Cardiac septum (tissue), 1 donor: ENCODE measurements around the gene SCN8A. TPM values are rescaled to one million over a fixed set of nuclear protein-coding genes. Genes with fewer than 3 reads are reported as not detected.

Source experiments
- total RNA-seq: library from RNA; stranded (reverse); fragmentation: NEBNext Ultra II Directional; extraction: Animal tissue kit (Norgen Biotek cat#: 25700); gene quantifications from one replicate; pipeline ENCODE4 v1.2.1, GENCODE V29; 2021
- donor health status: DM: no; HTN: no; CAD: no.

Gene SCN8A
- total RNA-seq, 1 donor from 2014 or later = 0.19 TPM

Other genes starting within 250 kb of the SCN8A start
- gene CELA1, start 244.6 kb upstream of the SCN8A start, total RNA-seq = not detected
- 0.65 TPM for gene GALNT6, start 199.8 kb upstream of the SCN8A start, total RNA-seq
- 0.86 TPM for gene SLC4A8, start 166.4 kb upstream of the SCN8A start, total RNA-seq